ENCODE results near the gene WDFY3.

Gene WDFY3

GRCh38 chr4:84799318-84799717 is 167.2 kb downstream of the WDFY3 start:
- H3K27ac ChIP-seq (ENCODE audit: low read depth, low read length, poor library complexity, severe bottlenecking): no peak overlapping the region
- peaks cover 4% of the 10 kb centered on the region; the same call in 1 of the 2 replicates for H3K27me3 ChIP-seq (ENCODE audit: insufficient read depth, low read length)
- no peaks in the 10 kb centered on the region for H3K9me2 ChIP-seq (ENCODE audit: low read depth, low read length)
- no peaks in the 10 kb centered on the region for H3K36me3 ChIP-seq (ENCODE audit: insufficient read depth, low read length)
- no peak overlapping the region for H3K9ac ChIP-seq (ENCODE audit: low read length)
- no peaks in the 10 kb centered on the region for H3K4me1 ChIP-seq (ENCODE audit: insufficient read depth, low read length, severe bottlenecking)
- TF ChIP-seq EZH2 (IDR thresholded peaks at IDR 0.05; ENCODE audit: borderline replicate concordance, low read length): no peak
- H3K4me2 ChIP-seq (ENCODE audit: low read length): no peak overlapping the region
- no peak overlapping the region for H3K4me3 ChIP-seq (ENCODE audit: low read depth, low read length, poor library complexity, severe bottlenecking)
- no peaks in the 10 kb centered on the region for H3K9me3 ChIP-seq (ENCODE audit: low read length)
- H3F3A ChIP-seq (ENCODE audit: insufficient read depth, low read length): no peaks in the 10 kb centered on the region
- no peaks in the 10 kb centered on the region for H4K20me1 ChIP-seq (ENCODE audit: insufficient read depth, low read length)
- H3K79me2 ChIP-seq (ENCODE audit: insufficient read depth, low read length): no peaks in the 10 kb centered on the region
- H2AFZ ChIP-seq (ENCODE audit: low read length): no peak overlapping the region

- Histone ChIP-seq H3K4me1 (ENCODE audit: insufficient read depth, low read length, severe bottlenecking) (no peaks in the 10 kb centered on the region), H3K4me2 (ENCODE audit: low read length) (no peak overlapping the region), H3K9me3 (ENCODE audit: low read length) (no peaks in the 10 kb centered on the region), H2AFZ (ENCODE audit: low read length) (no peak overlapping the region), H3K79me2 (ENCODE audit: insufficient read depth, low read length) (no peaks in the 10 kb centered on the region), H3F3A (ENCODE audit: insufficient read depth, low read length) (no peaks in the 10 kb centered on the region), H3K27ac (ENCODE audit: low read depth, low read length, poor library complexity, severe bottlenecking) (no peak overlapping the region), H3K4me3 (ENCODE audit: low read depth, low read length, poor library complexity, severe bottlenecking) (no peak overlapping the region), H3K36me3 (ENCODE audit: insufficient read depth, low read length) (no peaks in the 10 kb centered on the region), H3K9me2 (ENCODE audit: low read depth, low read length) (no peaks in the 10 kb centered on the region), H3K9ac (ENCODE audit: low read length) (no peak overlapping the region), H3K27me3 (ENCODE audit: insufficient read depth, low read length) (peaks cover 4% of the 10 kb centered on the region; the same call in 1 of the 2 replicates), H4K20me1 (ENCODE audit: insufficient read depth, low read length) (no peaks in the 10 kb centered on the region)
- TF ChIP-seq, protein P1, sequence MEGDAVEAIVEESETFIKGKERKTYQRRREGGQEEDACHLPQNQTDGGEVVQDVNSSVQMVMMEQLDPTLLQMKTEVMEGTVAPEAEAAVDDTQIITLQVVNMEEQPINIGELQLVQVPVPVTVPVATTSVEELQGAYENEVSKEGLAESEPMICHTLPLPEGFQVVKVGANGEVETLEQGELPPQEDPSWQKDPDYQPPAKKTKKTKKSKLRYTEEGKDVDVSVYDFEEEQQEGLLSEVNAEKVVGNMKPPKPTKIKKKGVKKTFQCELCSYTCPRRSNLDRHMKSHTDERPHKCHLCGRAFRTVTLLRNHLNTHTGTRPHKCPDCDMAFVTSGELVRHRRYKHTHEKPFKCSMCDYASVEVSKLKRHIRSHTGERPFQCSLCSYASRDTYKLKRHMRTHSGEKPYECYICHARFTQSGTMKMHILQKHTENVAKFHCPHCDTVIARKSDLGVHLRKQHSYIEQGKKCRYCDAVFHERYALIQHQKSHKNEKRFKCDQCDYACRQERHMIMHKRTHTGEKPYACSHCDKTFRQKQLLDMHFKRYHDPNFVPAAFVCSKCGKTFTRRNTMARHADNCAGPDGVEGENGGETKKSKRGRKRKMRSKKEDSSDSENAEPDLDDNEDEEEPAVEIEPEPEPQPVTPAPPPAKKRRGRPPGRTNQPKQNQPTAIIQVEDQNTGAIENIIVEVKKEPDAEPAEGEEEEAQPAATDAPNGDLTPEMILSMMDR (IDR thresholded peaks at IDR 0.05; ENCODE audit: low read length): no peak
- no peak for TF ChIP-seq EZH2 (IDR thresholded peaks at IDR 0.05; ENCODE audit: borderline replicate concordance, low read length)
Measured at GRCh38 chr4:84796394-84796793, 170.1 kb downstream of the WDFY3 start.

DNA sequence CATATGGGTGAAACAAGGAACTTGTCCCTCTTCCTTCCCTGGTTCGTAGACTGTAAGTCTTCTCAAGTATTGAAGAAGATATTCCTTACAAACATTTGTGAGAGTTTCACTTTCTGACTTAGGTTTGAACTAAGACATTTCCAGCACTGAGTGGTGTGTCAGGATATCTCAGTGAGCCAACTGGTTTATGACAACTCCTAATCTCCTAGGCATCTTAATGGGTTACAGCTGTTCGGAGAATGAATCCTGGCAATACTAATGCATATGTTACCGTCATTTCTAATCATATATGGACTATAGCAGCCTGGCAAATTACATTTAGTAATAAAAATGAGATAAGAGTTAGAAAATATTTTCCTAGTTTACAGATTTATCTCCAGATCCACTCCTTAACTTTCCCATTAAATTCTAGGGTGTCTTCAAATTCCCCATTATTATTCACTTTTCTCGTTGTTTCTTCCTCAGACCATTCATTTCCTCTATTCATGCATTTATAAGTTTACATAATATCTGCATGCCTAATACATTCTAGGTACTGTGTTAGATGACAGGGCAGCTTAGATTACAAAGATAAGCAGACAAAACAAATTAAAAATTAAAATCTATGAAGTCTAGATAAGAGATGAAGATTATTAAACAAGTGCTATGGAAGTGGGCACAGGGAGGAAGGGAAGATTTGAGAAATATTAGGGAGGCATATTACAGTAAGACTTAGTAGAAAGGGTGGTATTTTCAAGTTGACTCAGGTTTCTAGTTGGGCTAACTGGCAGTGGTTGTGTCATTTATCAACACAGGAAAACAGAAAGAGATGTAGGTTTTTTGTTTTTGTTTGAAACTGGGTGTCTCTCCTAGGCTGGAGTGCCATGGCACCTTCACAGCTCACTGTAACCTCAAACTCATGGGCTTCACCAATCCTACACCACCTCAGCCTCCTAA is 173.9 kb downstream of the WDFY3 start:
- H3K36me3 ChIP-seq (ENCODE audit: insufficient read depth, low read length): no peaks in the 10 kb centered on the region
- no peak overlapping the region for H3K4me3 ChIP-seq (ENCODE audit: low read depth, low read length, poor library complexity, severe bottlenecking)
- H3K4me1 ChIP-seq (ENCODE audit: insufficient read depth, low read length, severe bottlenecking): no peaks in the 10 kb centered on the region
- no peak overlapping the region for H3K27ac ChIP-seq (ENCODE audit: low read depth, low read length, poor library complexity, severe bottlenecking)
- H3K27me3 ChIP-seq (ENCODE audit: insufficient read depth, low read length): no peaks in the 10 kb centered on the region
- H3K9me2 ChIP-seq (ENCODE audit: low read depth, low read length): no peaks in the 10 kb centered on the region
- H3K4me2 ChIP-seq (ENCODE audit: low read length): no peak overlapping the region
- H3F3A ChIP-seq (ENCODE audit: insufficient read depth, low read length): no peaks in the 10 kb centered on the region
- TF ChIP-seq, protein P1 (IDR thresholded peaks at IDR 0.05; ENCODE audit: low read length): no peak
- TF ChIP-seq EZH2 (IDR thresholded peaks at IDR 0.05; ENCODE audit: borderline replicate concordance, low read length): no peak
- no peaks in the 10 kb centered on the region for H4K20me1 ChIP-seq (ENCODE audit: insufficient read depth, low read length)
- no peaks in the 10 kb centered on the region for H3K79me2 ChIP-seq (ENCODE audit: insufficient read depth, low read length)
- H3K9ac ChIP-seq (ENCODE audit: low read length): no peak overlapping the region
- H3K9me3 ChIP-seq (ENCODE audit: low read length): no peaks in the 10 kb centered on the region
- H2AFZ ChIP-seq (ENCODE audit: low read length): no peak overlapping the region
